NCI-H2196 treated with DMSO at 0.1 percent for 48 hours (cell line): ENCODE measurements around the gene DPP6.

ENCODE experiments used
- DNase-seq: peaks from one replicate; lab custom pipeline; 2025; ENCODE audit not compliant: unreplicated experiment; lab: John Stamatoyannopoulos, UW

DPP6 gene

GRCh38 chr7:154394804-154395203 lies 342.6 kb downstream of the DPP6 start:
- DNase-seq = no peak

GRCh38 chr7:154406312-154406711 lies 354.1 kb downstream of the DPP6 start:
- DNase-seq = no peak

GRCh38 chr7:154409703-154410311 lies 357.6 kb downstream of the DPP6 start:
- no peak for DNase-seq

GRCh38 chr7:154412105-154412504 lies 359.9 kb downstream of the DPP6 start:
- no peak for DNase-seq

- DNase-seq = no peak
Measured at GRCh38 chr7:154415709-154416399, 363.7 kb downstream of the DPP6 start.

GRCh38 chr7:154416714-154417113 lies 364.5 kb downstream of the DPP6 start:
- no peak for DNase-seq

GRCh38 chr7:154419344-154419743 lies 367.1 kb downstream of the DPP6 start:
- DNase-seq = no peak

- no peak for DNase-seq
Measured at GRCh38 chr7:154423231-154423630, 371.0 kb downstream of the DPP6 start.

- DNase-seq = no peak
Measured at GRCh38 chr7:154424350-154424749, 372.2 kb downstream of the DPP6 start.

- no peak for DNase-seq
Measured at GRCh38 chr7:154425271-154425670, 373.1 kb downstream of the DPP6 start.

- DNase-seq = no peak
Measured at GRCh38 chr7:154426778-154427177, 374.6 kb downstream of the DPP6 start.

- DNase-seq = no peak
Measured at GRCh38 chr7:154427533-154427932, 375.3 kb downstream of the DPP6 start.

GRCh38 chr7:154429666-154430404 lies 377.6 kb downstream of the DPP6 start:
- DNase-seq = no peak

- DNase-seq = no peak
Measured at GRCh38 chr7:154430640-154431039, 378.4 kb downstream of the DPP6 start.

GRCh38 chr7:154431045-154431444 lies 378.8 kb downstream of the DPP6 start:
- no peak for DNase-seq

- no peak for DNase-seq
Measured at GRCh38 chr7:154433632-154434598, 381.7 kb downstream of the DPP6 start.

- DNase-seq = no peak
Measured at GRCh38 chr7:154436560-154436959, 384.4 kb downstream of the DPP6 start.

GRCh38 chr7:154437234-154437633 lies 385.0 kb downstream of the DPP6 start:
- no peak for DNase-seq

- no peak for DNase-seq
Measured at GRCh38 chr7:154438571-154439367, 386.6 kb downstream of the DPP6 start.

GRCh38 chr7:154440058-154440457 lies 387.9 kb downstream of the DPP6 start:
- no peak for DNase-seq
